Heart right ventricle (tissue), 16 donors: ENCODE results near the gene NFATC1. TPM values are rescaled to one million over a fixed set of nuclear protein-coding genes. Genes with fewer than 3 reads are reported as not detected.

ENCODE experiments used
- ATAC-seq, 8 donors: fragments of 200-7000 bp; cut with Tn5 transposase; one replicate each; pipeline ENCODE4 v1.9.1; 2020; ENCODE audit warnings: mild to moderate bottlenecking in 8 of 8, moderate library complexity in 8 of 8, moderate number of reproducible peaks in 1 of 8
- DNase-seq, 2 donors: peaks; one replicate each; pipeline ENCODE4 v3.0.0-alpha.2; 2020
- H3K27ac ChIP-seq, 10 donors: fragments of 200-600 bp; sonication (generic) in 2 of 10; one replicate each; pipeline versions ENCODE4 v1.5.0 to v1.8.0; 2020 to 2022; ENCODE audit warnings: mild to moderate bottlenecking in 3 of 10
- H3K27me3 ChIP-seq, 7 donors: fragments of 200-600 bp; one replicate each; pipeline ENCODE4 v1.8.0; 2021 to 2022; ENCODE audit warnings: mild to moderate bottlenecking in 2 of 7
- H3K36me3 ChIP-seq, 9 donors: fragments of 200-600 bp; sonication (generic) in 1 of 9; one replicate each; pipeline versions ENCODE4 v1.5.0 to v1.8.0; 2020 to 2022; ENCODE audit warnings: mild to moderate bottlenecking in 2 of 9
- H3K4me1 ChIP-seq, 9 donors: fragments of 200-600 bp; sonication (generic) in 1 of 9; one replicate each; pipeline versions ENCODE4 v1.5.0 to v1.8.0; 2020 to 2022; ENCODE audit warnings: mild to moderate bottlenecking in 4 of 9
- H3K4me3 ChIP-seq, 10 donors: fragments of 200-600 bp; sonication (generic) in 2 of 10; one replicate each; pipeline versions ENCODE4 v1.5.0 to v1.8.0; 2020 to 2022; ENCODE audit warnings: mild to moderate bottlenecking in 7 of 10, moderate library complexity in 2 of 10
- H3K9me3 ChIP-seq, 11 donors: fragments of 200-600 bp in 10 of 11; sonication (generic) in 2 of 11; one replicate each; pipeline versions ENCODE4 v1.5.0 to v1.8.0; 2013 to 2022; ENCODE audit warnings: mild to moderate bottlenecking in 2 of 11, control low read depth in 1 of 11, moderate library complexity in 1 of 11
- CTCF ChIP-seq, 9 donors: fragments of 200-600 bp; sonication (generic) in 2 of 9; IDR thresholded peaks; one replicate each; pipeline versions ENCODE4 v1.5.0 to v1.8.0; 2021 to 2022; ENCODE audit warnings: antibody characterized with exemption in 9 of 9, mild to moderate bottlenecking in 5 of 9, moderate library complexity in 1 of 9
- WGBS, 2 donors: extraction: QIAGEN DNeasy Blood & Tissue Kit; methylation state at CpG; one replicate each; pipeline ENCODE4 v1.1.7; 2013; ENCODE audit warnings: inconsistent platforms in 1 of 2; 5-methylcytosine and 5-hydroxymethylcytosine counted together
- intact Hi-C, 10 donors: fragments of 100-400 bp; cut with DNase I; formaldehyde crosslinking; loops; one replicate each; pipeline versions ENCODE4 v1.11.1 to v1.14.2; 2022
- polyA plus RNA-seq, 2 donors: library from polyadenylated mRNA; stranded (reverse); fragments of 200-250 nt; gene quantifications; one replicate each; pipeline ENCODE4 v1.2.3, GENCODE V29; 2013
- total RNA-seq, 10 donors: library from RNA; stranded (reverse); fragmentation: NEBNext Ultra II Directional in 3 of 10; extraction: Animal tissue kit (Norgen Biotek cat#: 25700) in 3 of 10; gene quantifications; one replicate each; pipeline versions ENCODE4 v1.2.1 to v1.2.4, GENCODE V29; 2021 to 2023
- donor health status: Arrhythmogenic right ventricular cardiomyopathy.
- donor health status: ischemic (EF 13 %, LVEDD 7.1; RV severe dilation, severe dysfunction).
- donor health status: healthy with polysubstance abuse.
- donor health status: DM: no; HTN: yes; CAD: no.
- donor health status: DM: no; HTN: no; CAD: no.
- donor health status: ischemic (EF 25% LVEDD 6.9; RV normal size, moderate dysfunction).
- donor health status: ischemic (EF 25% LVEDD 5.7; RV mildly dilated, moderate dysfunction).
- donor health status: healthy.
- donor health status: DM: yes; HTN: yes; CAD: no.
- donor health status: Ischemic cardiomyopathy.
- donor health status: ischemic (EF 35%, LVEDD 5.7; RV mildly dilated, moderate dysfunction).
- donor health status: nonischemic (EF 11% LVEDD 7.7; RV severe dilation, severe dysfunction).
- donor health status: DM: yes; HTN: yes; CAD: no.
- donor health status: PGD.
- donor health status: ischemic (EF 29% LVEDD 5.4; RV normal size, mild dysfunction).
- donor health status: nonischemic (EF 23%, LVEDD 6.1; RV moderate dilation, normal function).

Gene NFATC1
- total and polyA plus RNA-seq, 12 donors: 6.3 to 23.8 (median 18.6) TPM

- no peak for DNase-seq
- Histone ChIP-seq H3K27me3 (no peaks in the 10 kb centered on the region), H3K36me3 (peaks cover 0 to 86% (median 11%) of the 10 kb centered on the region in 9 donors), H3K4me1 (peaks cover 2 to 17% (median 14%) of the 10 kb centered on the region in 9 donors), H3K4me3 (no peak overlapping the region), H3K9me3 (no peaks in the 10 kb centered on the region), H3K27ac (no peak overlapping the region)
- WGBS, 2 donors: 94 to 95% methylated on average over 45 of the region's 45 CpGs
- ATAC-seq: no peak
- no peak for TF ChIP-seq CTCF (IDR thresholded peaks at IDR 0.05)
- intact Hi-C loops: loop anchor here in 1 of 10 donors (5.0 kb wide), 1 partner anchor 44 kb away; no protein-coding TSS in a partner anchor
Observed at GRCh38 chr18:79451237-79452125, 55.8 kb downstream of the NFATC1 start.

GRCh38 chr18:79452190-79452990 is 56.7 kb downstream of the NFATC1 start:
- H3K9me3 ChIP-seq: no peaks in the 10 kb centered on the region
- no peak for DNase-seq
- no peak for ATAC-seq
- no peak overlapping the region for H3K27ac ChIP-seq
- intact Hi-C loops: loop anchor here in 1 of 10 donors (5.0 kb wide), 1 partner anchor 45 kb away; no protein-coding TSS in a partner anchor
- 94 to 96% methylated on average over 26 of the region's 26 CpGs for WGBS, 2 donors
- peaks cover 2 to 17% (median 14%) of the 10 kb centered on the region in 9 donors for H3K4me1 ChIP-seq
- peaks cover 0 to 93% (median 11%) of the 10 kb centered on the region in 9 donors for H3K36me3 ChIP-seq
- TF ChIP-seq CTCF (IDR thresholded peaks at IDR 0.05): no peak
- H3K27me3 ChIP-seq: no peaks in the 10 kb centered on the region
- no peak overlapping the region for H3K4me3 ChIP-seq

GRCh38 chr18:79452991-79453645 is 57.4 kb downstream of the NFATC1 start:
- WGBS, 2 donors: 94 to 96% methylated on average over 19 of the region's 19 CpGs
- H3K9me3 ChIP-seq: no peaks in the 10 kb centered on the region
- DNase-seq (no peak), ATAC-seq (no peak)
- no peaks in the 10 kb centered on the region for H3K27me3 ChIP-seq
- peaks cover 5 to 23% (median 17%) of the 10 kb centered on the region in 9 donors for H3K4me1 ChIP-seq
- no peak for TF ChIP-seq CTCF (IDR thresholded peaks at IDR 0.05)
- intact Hi-C loops: loop anchor here in 1 of 10 donors (5.0 kb wide), 1 partner anchor 46 kb away; no protein-coding TSS in a partner anchor
- peaks cover 0 to 89% (median 11%) of the 10 kb centered on the region in 9 donors for H3K36me3 ChIP-seq
- H3K27ac ChIP-seq: peak overlapping the region in 3 of 10 donors; percentile 38 to 58 (median 39)
- H3K4me3 ChIP-seq: no peak overlapping the region
